HG03066 (cell line): ENCODE measurements around the gene COL23A1.

ENCODE experiments used
- ATAC-seq: cut with Tn5 transposase; IDR thresholded peaks from one replicate; pipeline ENCODE4 v1.9.1; 2021; ENCODE audit warnings: low read depth; ENCODE audit not compliant: unreplicated experiment

COL23A1 gene

GRCh38 chr5:178353461-178353860 is 236.7 kb downstream of the COL23A1 start:
- no peak for ATAC-seq

GRCh38 chr5:178352035-178352349 is 238.2 kb downstream of the COL23A1 start:
- ATAC-seq: no peak

- ATAC-seq: no peak
Measured at GRCh38 chr5:178351221-178352034, 238.8 kb downstream of the COL23A1 start.

- no peak for ATAC-seq
Measured at GRCh38 chr5:178350361-178351220, 239.6 kb downstream of the COL23A1 start.

GRCh38 chr5:178349625-178350353 is 240.4 kb downstream of the COL23A1 start:
- ATAC-seq: no peak

GRCh38 chr5:178349075-178349511 is 241.1 kb downstream of the COL23A1 start:
- ATAC-seq: no peak

GRCh38 chr5:178348356-178349074 is 241.7 kb downstream of the COL23A1 start:
- no peak for ATAC-seq

- ATAC-seq: no peak
Measured at GRCh38 chr5:178347956-178348355, 242.2 kb downstream of the COL23A1 start.

- ATAC-seq: no peak
Measured at GRCh38 chr5:178346607-178347334, 243.4 kb downstream of the COL23A1 start.

GRCh38 chr5:178343306-178343705 is 246.9 kb downstream of the COL23A1 start:
- no peak for ATAC-seq

- ATAC-seq: no peak
Measured at GRCh38 chr5:178341851-178342140, 248.4 kb downstream of the COL23A1 start.

GRCh38 chr5:178341091-178341850 is 248.9 kb downstream of the COL23A1 start:
- ATAC-seq: no peak

GRCh38 chr5:178340637-178341036 is 249.6 kb downstream of the COL23A1 start:
- ATAC-seq: no peak

GRCh38 chr5:178340187-178340586 is 250.0 kb downstream of the COL23A1 start:
- ATAC-seq: no peak

GRCh38 chr5:178339272-178339671 is 250.9 kb downstream of the COL23A1 start:
- ATAC-seq: no peak

GRCh38 chr5:178338750-178339144 is 251.4 kb downstream of the COL23A1 start:
- no peak for ATAC-seq

GRCh38 chr5:178338126-178338749 is 252.0 kb downstream of the COL23A1 start:
- ATAC-seq: no peak

GRCh38 chr5:178337334-178337741 is 252.9 kb downstream of the COL23A1 start:
- no peak for ATAC-seq

- ATAC-seq: no peak
Measured at GRCh38 chr5:178336889-178337288, 253.3 kb downstream of the COL23A1 start.
